Stomach smooth muscle (tissue), 2 donors: ENCODE measurements around the gene TGDS.

ENCODE experiments used
- H3K27ac ChIP-seq: one replicate; pipeline ENCODE4 v1.7.0; 2013; ENCODE audit warnings: mild to moderate bottlenecking, low read length, inconsistent platforms
- H3K27me3 ChIP-seq, 2 donors: one replicate each; pipeline ENCODE4 v1.7.0; 2013; ENCODE audit warnings: low read length in 2 of 2; ENCODE audit not compliant: insufficient read depth in 2 of 2, control insufficient read depth in 1 of 2
- H3K36me3 ChIP-seq, 2 donors: one replicate each; pipeline ENCODE4 v1.7.0; 2013; ENCODE audit warnings: low read length in 2 of 2; ENCODE audit not compliant: control insufficient read depth in 2 of 2, insufficient read depth in 2 of 2
- H3K4me1 ChIP-seq: one replicate; pipeline ENCODE4 v1.7.0; 2013; ENCODE audit warnings: low read length; ENCODE audit not compliant: control insufficient read depth, insufficient read depth
- H3K4me3 ChIP-seq, 2 donors: one replicate each; pipeline ENCODE4 v1.7.0; 2013; ENCODE audit warnings: low read length in 2 of 2
- H3K9ac ChIP-seq, 2 donors: one replicate each; pipeline ENCODE4 v1.7.0; 2013; ENCODE audit warnings: low read length in 2 of 2, mild to moderate bottlenecking in 1 of 2
- H3K9me3 ChIP-seq, 2 donors: one replicate each; pipeline ENCODE4 v1.7.0; 2013; ENCODE audit warnings: low read length in 2 of 2; ENCODE audit not compliant: control insufficient read depth in 2 of 2
- donor health status: healthy.
- donor health status: Pancreatic carcinoma.

TGDS gene

DNA sequence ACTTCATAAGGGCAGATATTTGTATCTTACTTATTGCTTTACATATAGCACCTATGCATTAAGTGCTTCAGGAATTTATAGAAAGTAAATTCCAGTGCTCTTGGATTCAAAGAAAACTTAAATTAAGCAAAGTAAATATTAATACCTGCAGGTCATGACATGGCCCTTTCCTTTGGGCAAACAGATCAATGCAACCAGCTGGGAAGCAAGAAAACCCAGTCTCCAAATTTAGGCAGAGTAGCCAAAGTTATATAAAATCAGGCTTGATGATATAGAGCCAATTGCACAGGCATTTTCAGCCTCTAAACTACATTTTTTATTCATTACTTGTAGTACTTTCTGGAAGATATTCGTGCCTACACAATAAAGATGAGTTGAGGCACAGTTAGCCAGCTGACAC lies 16.9 kb downstream of the TGDS start:
- Histone ChIP-seq H3K27me3 (no peaks in the 10 kb centered on the region), H3K9ac (no peak overlapping the region), H3K36me3 (peaks cover 27 to 35% of the 10 kb centered on the region in 2 donors), H3K4me1 (no peaks in the 10 kb centered on the region), H3K27ac (no peak overlapping the region), H3K4me3 (no peak overlapping the region), H3K9me3 (no peaks in the 10 kb centered on the region)

DNA sequence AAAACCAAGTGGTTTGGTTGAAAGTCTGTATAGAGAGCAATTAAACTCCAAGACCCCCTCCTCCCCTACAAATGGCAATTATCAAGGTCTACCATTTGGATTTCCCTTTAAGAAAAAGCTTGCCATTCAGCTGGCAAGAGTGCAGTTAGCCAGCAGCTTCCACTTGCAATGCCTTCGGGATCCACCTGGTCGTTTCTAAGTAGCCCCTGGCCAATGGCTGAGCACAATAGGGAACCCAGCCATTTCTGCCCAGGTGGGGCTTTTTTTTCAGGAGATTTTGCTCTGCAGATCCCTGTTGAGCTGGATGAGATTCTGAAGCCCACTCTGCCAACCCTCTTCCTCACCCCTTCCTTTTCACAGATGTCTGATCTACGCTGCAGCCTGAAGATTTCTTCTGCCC lies 26.3 kb downstream of the TGDS start:
- Histone ChIP-seq H3K9me3 (no peaks in the 10 kb centered on the region), H3K36me3 (peaks cover 31 to 34% of the 10 kb centered on the region in 2 donors), H3K27me3 (no peaks in the 10 kb centered on the region), H3K27ac (no peak overlapping the region), H3K9ac (no peak overlapping the region), H3K4me1 (no peaks in the 10 kb centered on the region), H3K4me3 (no peak overlapping the region)

DNA sequence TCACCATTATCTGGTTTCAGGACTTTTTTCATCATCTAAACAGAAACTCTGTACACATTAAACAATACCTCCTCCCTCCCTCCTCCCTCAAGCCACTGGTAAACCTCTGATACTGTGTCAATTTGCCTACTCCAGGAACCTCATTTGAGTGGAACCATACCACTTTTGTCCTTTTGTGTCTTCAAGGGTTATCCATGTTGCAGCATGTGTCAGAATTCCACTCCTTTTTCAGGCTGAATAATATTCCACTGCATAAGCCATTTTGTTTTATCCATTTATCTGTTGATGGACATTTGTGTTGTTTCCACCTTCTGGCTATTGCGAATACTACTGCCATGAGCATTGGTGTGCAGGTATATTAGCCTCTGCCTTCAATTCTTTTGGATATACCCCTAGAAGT lies 27.5 kb downstream of the TGDS start:
- Histone ChIP-seq H3K9me3 (no peaks in the 10 kb centered on the region), H3K4me3 (no peak overlapping the region), H3K27me3 (no peaks in the 10 kb centered on the region), H3K36me3 (peaks cover 26 to 30% of the 10 kb centered on the region in 2 donors), H3K9ac (no peak overlapping the region), H3K4me1 (no peaks in the 10 kb centered on the region), H3K27ac (no peak overlapping the region)

DNA sequence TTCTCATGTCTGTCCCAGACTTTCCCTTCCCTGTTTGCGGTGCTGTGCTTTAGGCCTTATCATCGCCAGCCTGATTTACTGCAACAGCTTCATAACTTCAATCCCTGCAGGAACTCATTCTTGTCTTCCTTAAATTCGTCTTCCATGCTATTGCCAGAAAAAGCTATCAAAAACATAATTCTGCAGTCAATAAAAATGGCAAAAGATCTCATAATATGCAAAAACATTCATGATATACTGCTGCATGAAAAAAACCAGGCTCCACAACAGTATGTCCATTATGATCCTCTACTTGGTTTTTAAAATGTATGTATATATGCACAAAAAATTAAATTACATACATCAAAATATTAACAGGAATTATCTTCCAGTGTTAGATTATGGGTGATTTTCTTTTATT lies 28.4 kb downstream of the TGDS start:
- Histone ChIP-seq H3K9ac (no peak overlapping the region), H3K4me1 (no peaks in the 10 kb centered on the region), H3K27ac (no peak overlapping the region), H3K9me3 (no peaks in the 10 kb centered on the region), H3K36me3 (peaks cover 18 to 23% of the 10 kb centered on the region in 2 donors), H3K27me3 (no peaks in the 10 kb centered on the region), H3K4me3 (no peak overlapping the region)

DNA sequence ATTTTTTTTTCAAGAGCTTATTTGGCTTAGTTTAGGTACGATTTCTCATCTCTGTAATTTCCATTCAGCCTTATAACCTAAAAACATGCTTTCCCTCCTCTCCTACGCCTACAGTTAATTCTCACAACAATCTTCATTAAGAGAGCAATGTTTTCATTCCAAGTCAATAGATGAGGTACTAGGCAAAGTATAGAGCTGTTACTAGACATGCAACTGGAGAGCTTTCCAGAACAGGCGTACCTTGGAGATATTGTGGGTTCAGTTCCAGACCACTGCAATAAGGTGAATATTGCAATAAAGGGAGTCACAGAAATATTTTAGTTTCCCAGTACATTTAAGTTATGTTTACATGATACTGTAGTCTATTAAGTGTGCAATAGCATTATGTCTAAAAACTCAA lies 34.8 kb downstream of the TGDS start:
- H3K9ac ChIP-seq, result no peak overlapping the region
- no peaks in the 10 kb centered on the region for H3K36me3 ChIP-seq
- no peak overlapping the region for H3K27ac ChIP-seq
- no peaks in the 10 kb centered on the region for H3K9me3 ChIP-seq
- no peaks in the 10 kb centered on the region for H3K27me3 ChIP-seq
- no peak overlapping the region for H3K4me3 ChIP-seq
- no peaks in the 10 kb centered on the region for H3K4me1 ChIP-seq

DNA sequence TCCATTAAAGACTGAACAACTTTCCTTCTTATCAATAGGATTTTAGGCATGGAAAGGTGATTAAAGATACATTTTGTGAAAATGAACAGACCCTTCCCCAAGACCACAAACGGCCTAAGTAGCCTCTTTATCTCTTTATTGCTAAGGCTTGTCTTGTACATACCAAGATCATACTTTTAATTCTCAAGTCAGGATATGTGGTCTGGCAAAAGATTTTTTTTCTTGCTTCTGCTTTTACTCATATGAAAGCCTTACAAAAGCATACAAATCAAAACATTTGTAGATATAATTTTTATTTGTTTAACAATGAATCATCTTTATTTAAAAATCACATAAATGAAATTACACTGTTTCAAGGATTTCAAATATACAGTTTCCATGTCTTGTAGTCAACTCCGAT lies 35.8 kb downstream of the TGDS start:
- H3K4me3 ChIP-seq, result no peak overlapping the region
- no peaks in the 10 kb centered on the region for H3K4me1 ChIP-seq
- no peak overlapping the region for H3K27ac ChIP-seq
- H3K27me3 ChIP-seq, result no peaks in the 10 kb centered on the region
- no peak overlapping the region for H3K9ac ChIP-seq
- H3K9me3 ChIP-seq, result no peaks in the 10 kb centered on the region
- no peaks in the 10 kb centered on the region for H3K36me3 ChIP-seq

DNA sequence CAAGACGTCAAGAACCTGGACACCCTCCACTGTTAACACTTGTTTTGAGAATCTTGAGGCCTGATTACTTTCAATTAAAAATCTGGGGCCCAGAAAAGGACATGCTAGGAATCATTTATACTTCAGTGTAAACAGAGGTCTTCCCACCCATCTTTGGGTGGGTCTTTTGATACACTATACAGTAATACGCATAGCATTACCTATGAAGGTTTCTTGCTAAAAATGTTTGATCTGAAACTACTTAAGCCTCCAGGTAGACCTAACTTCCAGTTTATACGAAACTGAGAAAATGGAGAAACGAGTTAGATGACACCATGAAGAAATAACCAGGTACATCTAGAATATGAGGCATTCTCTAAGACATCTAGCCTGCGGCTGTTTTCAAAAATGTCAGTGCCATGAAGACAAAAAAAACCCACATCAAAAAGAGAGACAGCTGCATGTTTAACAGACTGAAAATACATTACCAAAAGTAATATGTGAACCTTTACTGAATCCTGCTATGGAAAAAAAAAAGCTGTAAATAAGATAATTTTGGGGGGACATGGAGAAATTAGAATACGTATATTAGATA lies 36.6 kb downstream of the TGDS start:
- Histone ChIP-seq H3K36me3 (no peaks in the 10 kb centered on the region), H3K9me3 (no peaks in the 10 kb centered on the region), H3K4me1 (no peaks in the 10 kb centered on the region), H3K27me3 (no peaks in the 10 kb centered on the region), H3K27ac (no peak overlapping the region), H3K4me3 (no peak overlapping the region), H3K9ac (no peak overlapping the region)

DNA sequence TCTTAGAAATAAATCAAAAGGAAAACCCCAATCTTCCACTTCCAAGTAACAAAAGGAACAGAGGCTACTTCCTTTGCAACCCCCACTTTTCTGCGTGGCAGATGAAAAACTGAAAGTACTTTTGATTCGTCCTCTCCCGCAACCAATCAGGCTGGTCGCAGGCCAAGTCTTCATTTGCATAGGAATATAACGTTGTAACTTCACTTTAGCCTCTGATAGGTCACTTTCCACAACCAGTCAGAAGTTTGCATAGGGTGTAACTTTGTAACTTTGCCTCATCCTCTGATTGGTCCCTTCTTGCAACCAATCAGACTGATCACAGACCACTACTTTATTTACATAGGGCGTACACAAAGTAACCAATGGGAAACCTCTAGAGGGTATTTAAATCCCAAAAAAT lies 37.2 kb downstream of the TGDS start:
- no peaks in the 10 kb centered on the region for H3K9me3 ChIP-seq
- H3K36me3 ChIP-seq, result no peaks in the 10 kb centered on the region
- H3K27ac ChIP-seq, result no peak overlapping the region
- no peak overlapping the region for H3K9ac ChIP-seq
- no peaks in the 10 kb centered on the region for H3K4me1 ChIP-seq
- H3K4me3 ChIP-seq, result no peak overlapping the region
- no peaks in the 10 kb centered on the region for H3K27me3 ChIP-seq

DNA sequence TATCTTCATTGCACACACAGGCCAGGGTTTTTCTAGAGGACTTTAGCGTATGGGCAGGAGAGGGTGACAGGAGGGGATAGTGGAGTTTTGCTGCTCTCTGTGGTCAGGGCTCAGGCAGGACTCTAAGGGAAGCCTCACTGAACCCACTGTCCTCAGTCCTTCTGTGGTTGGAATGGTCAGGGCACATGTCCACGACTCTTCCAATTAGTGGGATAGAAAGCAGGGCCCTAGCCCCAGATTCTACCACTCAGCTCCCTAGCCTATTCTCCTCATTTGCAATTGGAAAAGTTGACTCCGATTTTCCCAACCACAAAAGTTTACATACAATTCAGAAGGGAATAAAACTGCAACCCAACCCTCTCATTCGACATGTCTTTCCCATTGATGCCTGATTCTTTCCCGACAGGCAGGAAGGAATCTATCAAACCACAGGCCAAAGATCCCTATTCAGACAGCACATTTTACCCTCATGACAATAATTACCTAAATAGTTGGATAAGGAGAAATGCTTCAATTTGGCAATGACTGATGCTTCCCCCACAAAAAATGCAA lies 38.2 kb downstream of the TGDS start:
- no peaks in the 10 kb centered on the region for H3K4me1 ChIP-seq
- no peak overlapping the region for H3K4me3 ChIP-seq
- H3K36me3 ChIP-seq, result no peaks in the 10 kb centered on the region
- no peak overlapping the region for H3K9ac ChIP-seq
- H3K9me3 ChIP-seq, result no peaks in the 10 kb centered on the region
- no peak overlapping the region for H3K27ac ChIP-seq
- H3K27me3 ChIP-seq, result no peaks in the 10 kb centered on the region

DNA sequence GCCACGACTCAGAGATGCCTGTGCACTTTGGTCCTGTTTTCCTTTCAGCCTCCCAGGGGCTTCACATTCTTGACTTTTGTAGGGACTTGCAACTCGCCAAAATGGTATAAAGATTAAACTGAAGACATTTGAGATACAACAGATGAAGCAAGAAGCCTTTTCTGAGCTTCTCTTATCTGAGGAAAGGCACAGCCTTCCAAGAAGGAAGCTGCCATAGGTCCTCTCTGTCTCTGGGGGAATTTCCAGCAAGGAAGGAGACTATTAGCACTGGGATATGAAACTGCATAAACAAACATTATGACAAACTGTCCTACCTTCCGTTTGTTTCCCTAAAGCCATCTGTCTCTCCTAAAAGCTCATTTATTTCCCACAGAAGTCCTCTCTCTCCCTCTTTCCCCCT lies 39.3 kb downstream of the TGDS start:
- Histone ChIP-seq H3K27me3 (no peaks in the 10 kb centered on the region), H3K27ac (no peak overlapping the region), H3K4me3 (no peak overlapping the region), H3K9ac (no peak overlapping the region), H3K9me3 (no peaks in the 10 kb centered on the region), H3K36me3 (no peaks in the 10 kb centered on the region), H3K4me1 (no peaks in the 10 kb centered on the region)

DNA sequence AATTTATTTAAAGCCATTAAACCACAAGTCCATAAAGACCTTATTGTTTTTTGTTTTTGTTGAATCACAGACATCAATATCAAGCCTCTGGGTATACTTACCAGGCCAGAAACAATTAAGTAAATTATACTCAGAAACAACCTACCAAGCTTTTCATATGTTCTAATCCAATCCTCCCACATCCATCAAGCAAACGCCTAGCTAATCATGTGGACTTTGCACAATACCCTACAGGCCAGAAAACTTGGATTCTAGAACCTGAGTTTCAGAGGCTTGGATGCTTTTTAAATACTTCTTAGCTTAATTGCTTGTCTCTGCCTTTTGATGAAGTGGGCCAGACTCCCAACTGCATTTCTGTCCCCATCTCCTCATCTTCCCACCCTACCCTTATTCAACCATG lies 39.9 kb downstream of the TGDS start:
- no peak overlapping the region for H3K27ac ChIP-seq
- no peaks in the 10 kb centered on the region for H3K9me3 ChIP-seq
- H3K4me3 ChIP-seq, result no peak overlapping the region
- H3K36me3 ChIP-seq, result no peaks in the 10 kb centered on the region
- H3K9ac ChIP-seq, result no peak overlapping the region
- H3K27me3 ChIP-seq, result no peaks in the 10 kb centered on the region
- no peaks in the 10 kb centered on the region for H3K4me1 ChIP-seq
